HepG2 (cell line): ENCODE results near the gene DDX17. TPM values are rescaled to one million over a fixed set of nuclear protein-coding genes. Genes with fewer than 3 reads are reported as not detected.
A peak's percentile ranks its signal among the peaks of the same experiment; 100 is the strongest.

ENCODE experiments used
- FOXA3 ChIP-seq: IDR thresholded peaks from 2 replicates; pipeline ENCODE4 v1.6.1; 2016; ENCODE audit warnings: missing genetic modification reagents, missing compliant biosample characterization
- NR2F2 ChIP-seq: IDR thresholded peaks from 2 replicates; pipeline ENCODE4 v1.6.1; 2012; ENCODE audit warnings: low read depth, inconsistent platforms, borderline replicate concordance
- POLR2G ChIP-seq: fragments of 200-400 bp; formaldehyde crosslinking; IDR thresholded peaks from 2 replicates; pipeline ENCODE4 v1.6.1; 2018; ENCODE audit warnings: mild to moderate bottlenecking, low read depth, low read length, moderate library complexity
- YY1 ChIP-seq: IDR thresholded peaks from 2 replicates; pipeline ENCODE4 v1.6.1; 2011; ENCODE audit warnings: low read length, low read depth, moderate library complexity, mild to moderate bottlenecking; ENCODE audit not compliant: insufficient read depth, insufficient replicate concordance
- polyA plus RNA-seq, 8 experiments: library from polyadenylated mRNA; depleted of rRNA in 3 of 8; stranded (reverse) in 7 of 8; unstranded in 1 of 8; fragments of >200 nt; fragmentation: Illumina TruSeq in 4 of 8; extraction: Trizol in 4 of 8; gene quantifications; 2 replicates each; pipeline versions ENCODE4 v1.2.1 to v1.2.3, GENCODE V29; 2011 to 2016; ENCODE audit warnings: low read depth in 4 of 8, missing spikeins in 1 of 8, mixed read lengths in 1 of 8; ENCODE audit not compliant: insufficient read depth in 1 of 8
- total RNA-seq, 5 experiments: library from RNA; depleted of rRNA; stranded (reverse); fragments of >200 nt; fragmentation: Illumina TruSeq; extraction: Trizol; gene quantifications; 2 replicates each; pipeline ENCODE4 v1.2.3, GENCODE V29; 2016; ENCODE audit warnings: low read depth in 1 of 5
- TF ChIP-seq, protein P1 (sequence below): sonication (generic); formaldehyde crosslinking; IDR thresholded peaks from 2 replicates; pipeline ENCODE4 v1.4.0; 2020; ENCODE audit warnings: missing genetic modification reagents, borderline replicate concordance
- TF ChIP-seq, protein P2 (sequence below): IDR thresholded peaks from 2 replicates; pipeline ENCODE4 v1.4.0; 2020; ENCODE audit warnings: mild to moderate bottlenecking, missing genetic modification reagents

Gene DDX17
- total and polyA plus RNA-seq, 2 of the 13 experiments (the other 11 are each of a cell fraction or from before 2014, with no cell fraction given): 238 to 344 TPM

DNA sequence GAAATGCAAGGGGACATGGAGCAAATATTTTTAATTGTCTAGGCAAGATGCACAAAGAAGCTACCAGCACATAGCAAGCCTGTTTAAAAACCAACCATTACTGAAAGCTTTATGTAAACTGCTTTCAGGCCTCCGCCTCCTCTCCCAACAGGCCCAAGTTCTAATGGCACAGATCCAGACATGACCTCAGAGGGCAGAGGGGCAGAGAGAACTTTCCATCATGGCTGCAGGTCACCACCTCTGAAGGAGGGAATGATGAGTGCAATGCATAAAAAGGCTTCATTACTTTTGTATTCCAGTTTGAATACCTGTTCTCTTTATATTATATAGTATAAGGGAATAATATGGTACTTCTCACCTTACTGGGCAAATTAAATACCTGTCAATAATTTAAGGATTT is 15.2 kb downstream of the DDX17 start (continued):
- TF ChIP-seq, protein P1, sequence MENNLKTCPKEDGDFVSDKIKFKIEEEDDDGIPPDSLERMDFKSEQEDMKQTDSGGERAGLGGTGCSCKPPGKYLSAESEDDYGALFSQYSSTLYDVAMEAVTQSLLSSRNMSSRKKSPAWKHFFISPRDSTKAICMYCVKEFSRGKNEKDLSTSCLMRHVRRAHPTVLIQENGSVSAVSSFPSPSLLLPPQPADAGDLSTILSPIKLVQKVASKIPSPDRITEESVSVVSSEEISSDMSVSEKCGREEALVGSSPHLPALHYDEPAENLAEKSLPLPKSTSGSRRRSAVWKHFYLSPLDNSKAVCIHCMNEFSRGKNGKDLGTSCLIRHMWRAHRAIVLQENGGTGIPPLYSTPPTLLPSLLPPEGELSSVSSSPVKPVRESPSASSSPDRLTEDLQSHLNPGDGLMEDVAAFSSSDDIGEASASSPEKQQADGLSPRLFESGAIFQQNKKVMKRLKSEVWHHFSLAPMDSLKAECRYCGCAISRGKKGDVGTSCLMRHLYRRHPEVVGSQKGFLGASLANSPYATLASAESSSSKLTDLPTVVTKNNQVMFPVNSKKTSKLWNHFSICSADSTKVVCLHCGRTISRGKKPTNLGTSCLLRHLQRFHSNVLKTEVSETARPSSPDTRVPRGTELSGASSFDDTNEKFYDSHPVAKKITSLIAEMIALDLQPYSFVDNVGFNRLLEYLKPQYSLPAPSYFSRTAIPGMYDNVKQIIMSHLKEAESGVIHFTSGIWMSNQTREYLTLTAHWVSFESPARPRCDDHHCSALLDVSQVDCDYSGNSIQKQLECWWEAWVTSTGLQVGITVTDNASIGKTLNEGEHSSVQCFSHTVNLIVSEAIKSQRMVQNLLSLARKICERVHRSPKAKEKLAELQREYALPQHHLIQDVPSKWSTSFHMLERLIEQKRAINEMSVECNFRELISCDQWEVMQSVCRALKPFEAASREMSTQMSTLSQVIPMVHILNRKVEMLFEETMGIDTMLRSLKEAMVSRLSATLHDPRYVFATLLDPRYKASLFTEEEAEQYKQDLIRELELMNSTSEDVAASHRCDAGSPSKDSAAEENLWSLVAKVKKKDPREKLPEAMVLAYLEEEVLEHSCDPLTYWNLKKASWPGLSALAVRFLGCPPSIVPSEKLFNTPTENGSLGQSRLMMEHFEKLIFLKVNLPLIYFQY (CRISPR knock-in tag): 0 out of 2 replicates have a peak, but pooled peaks have one; percentile 24
- TF ChIP-seq POLR2G (peak; percentile 7; the same call in 1 of the 2 replicates), NR2F2 (peak; percentile 47; the same call in 1 of the 2 replicates), FOXA3 (CRISPR knock-in tag) (0 out of 2 replicates have a peak, but pooled peaks have one; percentile 24), YY1 (peak; percentile 46)
- TF ChIP-seq, protein P2, sequence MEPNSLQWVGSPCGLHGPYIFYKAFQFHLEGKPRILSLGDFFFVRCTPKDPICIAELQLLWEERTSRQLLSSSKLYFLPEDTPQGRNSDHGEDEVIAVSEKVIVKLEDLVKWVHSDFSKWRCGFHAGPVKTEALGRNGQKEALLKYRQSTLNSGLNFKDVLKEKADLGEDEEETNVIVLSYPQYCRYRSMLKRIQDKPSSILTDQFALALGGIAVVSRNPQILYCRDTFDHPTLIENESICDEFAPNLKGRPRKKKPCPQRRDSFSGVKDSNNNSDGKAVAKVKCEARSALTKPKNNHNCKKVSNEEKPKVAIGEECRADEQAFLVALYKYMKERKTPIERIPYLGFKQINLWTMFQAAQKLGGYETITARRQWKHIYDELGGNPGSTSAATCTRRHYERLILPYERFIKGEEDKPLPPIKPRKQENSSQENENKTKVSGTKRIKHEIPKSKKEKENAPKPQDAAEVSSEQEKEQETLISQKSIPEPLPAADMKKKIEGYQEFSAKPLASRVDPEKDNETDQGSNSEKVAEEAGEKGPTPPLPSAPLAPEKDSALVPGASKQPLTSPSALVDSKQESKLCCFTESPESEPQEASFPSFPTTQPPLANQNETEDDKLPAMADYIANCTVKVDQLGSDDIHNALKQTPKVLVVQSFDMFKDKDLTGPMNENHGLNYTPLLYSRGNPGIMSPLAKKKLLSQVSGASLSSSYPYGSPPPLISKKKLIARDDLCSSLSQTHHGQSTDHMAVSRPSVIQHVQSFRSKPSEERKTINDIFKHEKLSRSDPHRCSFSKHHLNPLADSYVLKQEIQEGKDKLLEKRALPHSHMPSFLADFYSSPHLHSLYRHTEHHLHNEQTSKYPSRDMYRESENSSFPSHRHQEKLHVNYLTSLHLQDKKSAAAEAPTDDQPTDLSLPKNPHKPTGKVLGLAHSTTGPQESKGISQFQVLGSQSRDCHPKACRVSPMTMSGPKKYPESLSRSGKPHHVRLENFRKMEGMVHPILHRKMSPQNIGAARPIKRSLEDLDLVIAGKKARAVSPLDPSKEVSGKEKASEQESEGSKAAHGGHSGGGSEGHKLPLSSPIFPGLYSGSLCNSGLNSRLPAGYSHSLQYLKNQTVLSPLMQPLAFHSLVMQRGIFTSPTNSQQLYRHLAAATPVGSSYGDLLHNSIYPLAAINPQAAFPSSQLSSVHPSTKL (CRISPR knock-in tag): 0 out of 2 replicates have a peak, but pooled peaks have one; percentile 14
